BE2C (cell line): ENCODE data around the gene CD163.

Experiments used
- DNase-seq: peaks from one replicate; pipeline ENCODE4 v3.0.0-alpha.2; 2020
- H3K27me3 ChIP-seq: fragments of 250-450 bp; sonication (Bioruptor Pico); 2 replicates; pipeline ENCODE4 v1.5.1; 2020; ENCODE audit warnings: mild to moderate bottlenecking
- H3K36me3 ChIP-seq: fragments of 250-450 bp; sonication (Bioruptor Pico); 2 replicates; pipeline ENCODE4 v1.5.1; 2020; ENCODE audit warnings: mild to moderate bottlenecking
- H3K4me1 ChIP-seq: fragments of 250-450 bp; sonication (Bioruptor Pico); 2 replicates; pipeline ENCODE4 v1.5.1; 2020
- H3K4me3 ChIP-seq: 2 replicates; pipeline ENCODE4 v1.5.1; 2011; ENCODE audit warnings: low read depth, low read length
- H3K9me3 ChIP-seq: fragments of 250-450 bp; sonication (Bioruptor Pico); 2 replicates; pipeline ENCODE4 v1.5.1; 2020
- CTCF ChIP-seq: IDR thresholded peaks from 2 replicates; pipeline ENCODE4 v1.5.1; 2012; ENCODE audit warnings: mild to moderate bottlenecking, low read depth, low read length

CD163 gene

GRCh38 chr12:7502612-7503011, 965 bp downstream of the CD163 start:
- Histone ChIP-seq H3K9me3 (no peaks in the 10 kb centered on the region), H3K27me3 (peaks cover 9% of the 10 kb centered on the region), H3K4me1 (no peaks in the 10 kb centered on the region), H3K36me3 (no peaks in the 10 kb centered on the region), H3K4me3 (no peak overlapping the region)
- DNase-seq = no peak
- TF ChIP-seq CTCF = no peak

GRCh38 chr12:7501031-7501588, 2.5 kb downstream of the CD163 start:
- Histone ChIP-seq H3K9me3 (no peaks in the 10 kb centered on the region), H3K4me1 (no peaks in the 10 kb centered on the region), H3K36me3 (no peaks in the 10 kb centered on the region), H3K4me3 (no peak overlapping the region), H3K27me3 (peaks cover 20% of the 10 kb centered on the region)
- DNase-seq = no peak
- no peak for TF ChIP-seq CTCF

DNA sequence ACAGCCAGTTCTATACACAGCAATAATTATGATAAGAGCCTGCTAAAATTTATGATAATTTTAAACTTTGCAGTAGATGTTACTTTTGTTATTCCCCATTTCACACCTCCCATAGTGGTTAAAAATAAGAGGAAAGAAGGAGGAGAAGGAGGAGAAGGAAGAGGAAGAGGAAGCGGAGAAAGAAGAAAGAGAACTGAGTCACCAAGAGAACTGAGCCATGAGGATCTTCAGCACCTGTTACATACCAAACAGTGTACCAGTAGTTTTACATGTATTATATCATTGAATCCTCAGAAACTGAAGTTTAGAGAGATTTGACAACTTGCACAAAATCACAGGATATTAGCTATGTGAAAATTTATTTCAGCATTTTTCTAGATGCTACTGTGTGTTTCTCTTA, 3.9 kb downstream of the CD163 start:
- Histone ChIP-seq H3K4me1 (no peaks in the 10 kb centered on the region), H3K4me3 (no peak overlapping the region), H3K27me3 (peaks cover 20% of the 10 kb centered on the region), H3K36me3 (no peaks in the 10 kb centered on the region), H3K9me3 (no peaks in the 10 kb centered on the region)
- TF ChIP-seq CTCF = no peak
- DNase-seq = no peak

- no peak for DNase-seq
- no peaks in the 10 kb centered on the region for H3K9me3 ChIP-seq
- no peak for TF ChIP-seq CTCF
- H3K27me3 ChIP-seq = peaks cover 20% of the 10 kb centered on the region
- H3K4me3 ChIP-seq = no peak overlapping the region
- H3K36me3 ChIP-seq = no peaks in the 10 kb centered on the region
- no peaks in the 10 kb centered on the region for H3K4me1 ChIP-seq
Observed at GRCh38 chr12:7498809-7499208, 4.8 kb downstream of the CD163 start.

- Histone ChIP-seq H3K4me1 (no peaks in the 10 kb centered on the region), H3K27me3 (peaks cover 24% of the 10 kb centered on the region), H3K36me3 (no peaks in the 10 kb centered on the region), H3K9me3 (no peaks in the 10 kb centered on the region), H3K4me3 (no peak overlapping the region)
- DNase-seq = no peak
- no peak for TF ChIP-seq CTCF
Observed at GRCh38 chr12:7497661-7498060, 5.9 kb downstream of the CD163 start.

GRCh38 chr12:7496451-7496850, 7.1 kb downstream of the CD163 start:
- H3K4me1 ChIP-seq = no peaks in the 10 kb centered on the region
- TF ChIP-seq CTCF = no peak
- no peak for DNase-seq
- no peak overlapping the region for H3K4me3 ChIP-seq
- H3K27me3 ChIP-seq = peaks cover 29% of the 10 kb centered on the region
- H3K9me3 ChIP-seq = no peaks in the 10 kb centered on the region
- no peaks in the 10 kb centered on the region for H3K36me3 ChIP-seq
